ENCODE data around the gene SLC39A11. TPM values are rescaled to one million over a fixed set of nuclear protein-coding genes. Genes with fewer than 3 reads are reported as not detected.
"Not testable (repeated sequence)": the region's sequence is repeated elsewhere in the genome, so short reads cannot be mapped to it uniquely, and the experiment has no call there.

Gene SLC39A11
- total RNA-seq, 2 experiments from 2014 or later: 17.0 to 17.3 TPM

GRCh38 chr17:73064084-73064938 is 28.2 kb downstream of the SLC39A11 start:
- H3K4me3 Mint-ChIP-seq: no peak overlapping the region
- CTCF ChIA-PET: no interaction called here
- H3K36me3 Mint-ChIP-seq (ENCODE audit: low read depth): peaks cover 10% of the 10 kb centered on the region
- H3K27me3 Mint-ChIP-seq: no peaks in the 10 kb centered on the region
- no peak overlapping the region for H3K27ac Mint-ChIP-seq
- H3K9me3 Mint-ChIP-seq: no peaks in the 10 kb centered on the region
- H3K4me1 Mint-ChIP-seq: no peaks in the 10 kb centered on the region
- POLR2A ChIA-PET: no interaction called here
- DNase-seq: no peak

GRCh38 chr17:73062726-73063125 is 29.8 kb downstream of the SLC39A11 start:
- Mint-ChIP-seq H3K4me3 (no peak overlapping the region), H3K4me1 (no peaks in the 10 kb centered on the region), H3K27ac (no peak overlapping the region), H3K9me3 (no peaks in the 10 kb centered on the region), H3K27me3 (no peaks in the 10 kb centered on the region), H3K36me3 (ENCODE audit: low read depth) (peaks cover 7% of the 10 kb centered on the region)
- DNase-seq: no peak
- POLR2A ChIA-PET: no interaction called here
- CTCF ChIA-PET: no interaction called here

- POLR2A ChIA-PET: no interaction called here
- CTCF ChIA-PET: interaction anchor here (1.6 kb wide), 1 partner anchor 504 kb away, joined by 3 read pairs; no protein-coding TSS in a partner anchor
- Mint-ChIP-seq H3K4me1 (no peaks in the 10 kb centered on the region), H3K27me3 (no peaks in the 10 kb centered on the region), H3K9me3 (no peaks in the 10 kb centered on the region), H3K36me3 (ENCODE audit: low read depth) (no peaks in the 10 kb centered on the region), H3K27ac (no peak overlapping the region), H3K4me3 (no peak overlapping the region)
- DNase-seq: no peak
These were observed 31.3 kb downstream of the SLC39A11 start for GRCh38 chr17:73061161-73061560.

DNA sequence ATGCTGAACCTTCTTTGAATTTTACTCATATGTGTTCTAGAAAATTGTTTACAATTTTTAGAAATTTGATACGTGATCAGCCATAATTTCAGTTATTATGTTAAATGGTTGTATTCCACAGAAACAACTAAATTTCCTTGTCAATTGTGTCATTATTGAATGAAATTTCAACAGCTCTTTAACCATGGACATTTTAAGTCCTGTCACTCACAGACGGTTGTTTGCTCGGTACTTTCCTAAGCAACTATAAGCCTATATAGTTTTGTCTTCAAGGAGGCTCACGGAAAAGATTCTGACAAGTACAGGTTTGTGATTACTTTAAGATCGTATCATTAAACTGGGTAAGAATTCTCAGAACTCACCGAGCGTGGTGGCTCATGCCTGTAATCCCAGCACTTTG is 31.8 kb downstream of the SLC39A11 start:
- Mint-ChIP-seq H3K4me1 (no peaks in the 10 kb centered on the region), H3K36me3 (ENCODE audit: low read depth) (no peaks in the 10 kb centered on the region), H3K9me3 (no peaks in the 10 kb centered on the region), H3K4me3 (no peak overlapping the region), H3K27ac (no peak overlapping the region), H3K27me3 (no peaks in the 10 kb centered on the region)
- ChIA-PET CTCF (interaction anchor here (1.6 kb wide), 1 partner anchor 504 kb away, joined by 3 read pairs; no protein-coding TSS in a partner anchor), POLR2A (no interaction called here)
- no peak for DNase-seq

GRCh38 chr17:73059713-73060112 is 32.8 kb downstream of the SLC39A11 start:
- POLR2A ChIA-PET; H3K36me3 Mint-ChIP-seq (ENCODE audit: low read depth); H3K4me3 Mint-ChIP-seq; CTCF ChIA-PET; H3K9me3 Mint-ChIP-seq; H3K27me3 Mint-ChIP-seq; H3K4me1 Mint-ChIP-seq; DNase-seq; H3K27ac Mint-ChIP-seq: not testable (repeated sequence)

DNA sequence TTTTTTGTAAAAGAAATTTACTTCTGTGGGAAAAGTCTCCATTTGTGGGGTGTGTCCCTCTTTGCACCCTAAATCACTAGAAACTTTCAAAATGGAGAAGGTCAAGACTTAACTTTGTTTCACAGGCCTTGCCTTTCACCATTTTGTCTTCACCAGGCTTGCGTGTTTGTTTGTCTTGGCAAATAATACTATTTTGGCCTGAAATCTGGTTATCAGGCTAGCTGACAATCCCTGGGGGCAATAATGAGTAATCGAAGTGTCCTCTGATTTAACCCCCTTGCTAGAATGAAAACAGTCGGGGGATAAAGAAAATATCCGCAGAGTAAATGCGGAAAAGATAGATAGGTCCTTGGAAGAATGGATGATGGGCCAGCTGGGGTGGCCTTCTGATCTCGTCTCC is 34.5 kb downstream of the SLC39A11 start:
- POLR2A ChIA-PET: no interaction called here
- CTCF ChIA-PET: interaction anchor here (0.7 kb wide), 1 partner anchor 12 kb away, joined by 5 read pairs; no protein-coding TSS in a partner anchor
- Mint-ChIP-seq H3K27me3 (no peaks in the 10 kb centered on the region), H3K36me3 (ENCODE audit: low read depth) (no peaks in the 10 kb centered on the region), H3K4me3 (no peak overlapping the region), H3K4me1 (no peaks in the 10 kb centered on the region), H3K9me3 (no peaks in the 10 kb centered on the region), H3K27ac (no peak overlapping the region)
- DNase-seq: no peak

DNA sequence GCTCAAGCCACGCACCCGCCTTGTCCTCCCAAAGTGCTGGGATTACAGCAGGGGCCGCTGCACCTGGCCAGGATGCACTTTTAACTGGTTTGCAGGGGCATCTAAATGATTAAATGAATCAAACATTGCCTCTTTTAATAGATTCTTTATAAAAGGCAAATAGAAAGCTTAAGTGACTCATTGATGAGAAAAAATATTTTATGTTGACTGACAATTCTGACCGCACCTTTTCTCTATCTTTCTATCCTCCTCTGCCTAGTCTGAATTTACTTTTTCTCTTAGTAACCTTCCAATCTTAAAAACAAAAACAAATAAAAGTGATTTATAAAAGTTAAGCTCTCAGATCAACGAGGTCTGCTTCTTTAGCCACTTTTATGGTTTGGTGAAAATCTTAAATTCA is 35.3 kb downstream of the SLC39A11 start:
- Mint-ChIP-seq H3K4me1 (no peaks in the 10 kb centered on the region), H3K36me3 (ENCODE audit: low read depth) (no peaks in the 10 kb centered on the region), H3K9me3 (no peaks in the 10 kb centered on the region), H3K27ac (no peak overlapping the region), H3K4me3 (no peak overlapping the region), H3K27me3 (no peaks in the 10 kb centered on the region)
- no peak for DNase-seq
- ChIA-PET POLR2A (no interaction called here), CTCF (interaction anchor here (0.7 kb wide), 1 partner anchor 13 kb away, joined by 5 read pairs; no protein-coding TSS in a partner anchor)

DNA sequence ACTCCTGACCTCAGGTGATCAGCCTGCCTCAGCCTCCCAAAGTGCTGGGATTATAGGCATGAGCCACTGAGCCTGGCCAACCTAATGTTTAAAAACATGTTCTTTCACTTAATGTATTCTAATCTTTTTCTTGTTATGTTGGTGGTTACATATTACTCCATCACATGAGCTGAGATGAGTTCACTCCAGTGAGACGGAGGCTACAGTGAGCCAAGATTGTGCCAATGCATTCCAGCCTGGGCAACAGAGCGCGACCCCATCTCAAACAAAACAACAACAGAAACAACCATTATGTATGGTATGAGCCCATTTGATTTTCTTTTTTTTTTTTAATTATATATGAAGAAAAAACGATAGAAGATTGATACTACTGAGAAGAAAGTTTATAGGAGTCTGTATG is 39.6 kb downstream of the SLC39A11 start:
- DNase-seq: no peak
- Mint-ChIP-seq H3K9me3 (peaks cover 2% of the 10 kb centered on the region), H3K27ac (no peak overlapping the region), H3K27me3 (no peaks in the 10 kb centered on the region), H3K36me3 (ENCODE audit: low read depth) (peaks cover 4% of the 10 kb centered on the region), H3K4me3 (no peak overlapping the region), H3K4me1 (no peaks in the 10 kb centered on the region)
- ChIA-PET POLR2A (no interaction called here), CTCF (no interaction called here)

DNA sequence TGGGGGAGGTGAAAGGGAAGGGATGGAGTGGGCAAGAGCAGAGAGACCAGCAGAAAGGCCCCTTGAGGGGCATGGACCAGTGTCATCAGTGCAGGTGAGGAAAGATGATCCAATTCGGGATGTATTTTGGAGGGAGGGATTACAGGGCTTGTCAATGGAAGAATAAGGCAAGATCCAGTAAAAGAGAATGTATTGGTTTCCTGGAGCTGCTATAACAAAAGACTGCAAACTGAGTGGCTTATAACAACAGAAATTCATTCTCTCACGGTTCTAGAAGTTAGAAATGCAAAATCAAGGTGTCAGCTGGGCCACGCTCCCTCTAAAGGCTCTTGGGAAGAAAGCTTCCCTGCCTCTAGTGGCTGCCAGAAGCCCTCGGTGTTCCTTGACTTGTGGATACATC is 41.7 kb downstream of the SLC39A11 start:
- ChIA-PET POLR2A (no interaction called here), CTCF (no interaction called here)
- Mint-ChIP-seq H3K4me1 (no peaks in the 10 kb centered on the region), H3K27ac (no peak overlapping the region), H3K4me3 (no peak overlapping the region), H3K27me3 (no peaks in the 10 kb centered on the region), H3K36me3 (ENCODE audit: low read depth) (peaks cover 7% of the 10 kb centered on the region), H3K9me3 (peaks cover 3% of the 10 kb centered on the region)
- DNase-seq: no peak

DNA sequence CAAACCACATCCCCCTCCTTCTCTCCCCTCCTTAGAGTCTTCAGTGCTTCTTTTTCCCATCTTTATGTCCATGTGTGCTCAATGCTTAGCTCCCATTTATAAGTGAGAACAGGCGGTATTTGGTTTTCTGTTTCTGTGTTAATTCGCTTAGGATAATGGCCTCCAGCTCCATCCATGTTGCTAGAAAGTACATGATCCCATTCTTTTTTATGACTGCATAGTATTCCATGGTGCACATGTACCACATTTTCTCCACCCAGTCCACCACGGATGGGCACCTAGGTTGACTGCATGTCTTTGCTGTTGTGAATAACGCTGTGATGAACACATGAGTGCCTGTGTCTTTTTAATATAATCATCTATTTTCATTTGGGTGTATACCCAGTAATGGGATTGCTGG is 44.3 kb downstream of the SLC39A11 start:
- ChIA-PET POLR2A (no interaction called here), CTCF (no interaction called here)
- no peaks in the 10 kb centered on the region for H3K4me1 Mint-ChIP-seq
- H3K4me3 Mint-ChIP-seq: no peak overlapping the region
- no peaks in the 10 kb centered on the region for H3K27me3 Mint-ChIP-seq
- H3K9me3 Mint-ChIP-seq: peaks cover 3% of the 10 kb centered on the region
- H3K36me3 Mint-ChIP-seq (ENCODE audit: low read depth): peaks cover 8% of the 10 kb centered on the region
- no peak for DNase-seq
- no peak overlapping the region for H3K27ac Mint-ChIP-seq

DNA sequence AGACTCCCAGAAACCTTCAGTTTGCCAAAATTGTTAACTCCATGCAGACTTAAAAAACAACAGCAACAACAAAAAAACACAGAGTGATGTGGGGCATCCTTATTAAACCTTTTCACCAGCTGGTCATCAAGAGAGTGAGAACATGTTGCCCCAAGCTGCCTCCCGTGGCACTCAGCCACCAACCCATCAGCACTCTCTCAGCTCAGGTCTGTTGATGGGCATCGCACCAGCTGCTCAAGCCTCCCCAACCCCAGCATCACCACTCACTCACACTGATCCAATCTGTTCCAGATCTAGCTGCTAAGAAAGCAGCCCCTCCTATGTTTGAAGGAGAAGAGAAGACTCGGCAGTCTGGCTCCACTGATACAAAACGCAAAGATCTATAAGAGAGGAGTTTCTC is 46.8 kb downstream of the SLC39A11 start:
- Mint-ChIP-seq H3K4me1 (no peaks in the 10 kb centered on the region), H3K27ac (no peak overlapping the region), H3K4me3 (no peak overlapping the region), H3K27me3 (no peaks in the 10 kb centered on the region), H3K9me3 (peaks cover 3% of the 10 kb centered on the region), H3K36me3 (ENCODE audit: low read depth) (peaks cover 6% of the 10 kb centered on the region)
- CTCF ChIA-PET: interaction anchor here (0.6 kb wide), 1 partner anchor 69 kb away, joined by 4 read pairs; no protein-coding TSS in a partner anchor
- POLR2A ChIA-PET: no interaction called here
- DNase-seq: no peak

- ChIA-PET CTCF (interaction anchor here (0.7 kb wide), 1 partner anchor 378 kb away, joined by 4 read pairs; no protein-coding TSS in a partner anchor), POLR2A (no interaction called here)
- H3K27me3 Mint-ChIP-seq: no peaks in the 10 kb centered on the region
- H3K4me3 Mint-ChIP-seq: no peak overlapping the region
- H3K4me1 Mint-ChIP-seq: no peaks in the 10 kb centered on the region
- no peak for DNase-seq
- peaks cover 3% of the 10 kb centered on the region for H3K9me3 Mint-ChIP-seq
- peaks cover 4% of the 10 kb centered on the region for H3K36me3 Mint-ChIP-seq (ENCODE audit: low read depth)
- H3K27ac Mint-ChIP-seq: no peak overlapping the region
These were observed 48.6 kb downstream of the SLC39A11 start for GRCh38 chr17:73043686-73044581.

DNA sequence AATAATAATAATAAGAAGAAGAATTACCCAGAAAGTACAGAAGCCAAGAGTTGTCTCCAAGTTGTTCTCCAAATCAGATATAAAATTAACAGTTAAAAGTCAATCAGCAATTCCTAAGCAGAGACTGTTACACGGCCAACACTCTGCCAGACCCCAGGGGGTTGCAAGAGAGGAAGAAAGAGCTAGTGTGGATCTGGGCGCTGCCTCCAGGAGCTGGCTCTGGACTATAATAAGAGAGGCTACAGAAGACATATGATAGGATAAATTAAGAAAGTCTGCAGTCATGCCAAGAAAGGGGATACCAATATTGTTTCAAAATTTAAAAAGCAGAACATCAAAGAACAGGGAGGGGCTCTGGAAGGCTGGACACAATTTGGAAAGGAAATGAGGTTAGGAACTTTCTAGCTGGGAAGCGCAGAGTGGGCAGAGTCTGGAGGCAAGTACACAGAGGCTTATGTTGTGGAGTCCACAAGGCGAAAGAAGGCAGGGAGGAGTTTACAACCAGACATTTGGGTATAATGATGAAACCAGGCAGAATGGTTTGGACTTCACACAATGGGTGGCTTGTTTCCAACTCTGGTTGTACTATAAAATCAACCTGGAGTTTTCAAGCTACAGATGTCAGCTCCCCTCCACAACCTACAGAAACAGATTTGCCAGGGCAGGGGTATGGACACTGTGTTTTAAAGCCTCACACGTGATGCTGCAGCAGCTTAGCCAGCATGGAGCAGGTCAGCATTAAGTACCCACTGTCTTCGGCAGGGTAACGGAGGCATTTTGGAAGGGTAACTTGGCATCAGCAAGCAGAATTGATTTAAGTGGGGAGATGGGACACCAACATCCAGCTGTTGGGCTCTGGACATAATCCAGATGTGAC is 49.4 kb downstream of the SLC39A11 start:
- no peaks in the 10 kb centered on the region for H3K4me1 Mint-ChIP-seq

More for the DNA sequence above, 49.4 kb downstream of the SLC39A11 start:
- Mint-ChIP-seq H3K27ac (no peak overlapping the region), H3K27me3 (no peaks in the 10 kb centered on the region), H3K4me3 (no peak overlapping the region), H3K9me3 (peaks cover 2% of the 10 kb centered on the region), H3K36me3 (ENCODE audit: low read depth) (peaks cover 4% of the 10 kb centered on the region)
- ChIA-PET POLR2A (no interaction called here), CTCF (no interaction called here)
- no peak for DNase-seq

Measured in activated CD4-positive, alpha-beta memory T cell treated with anti-CD3 and anti-CD28 coated beads, Interleukin-2, amount 10 ng/mL, durations not matched to agents 7 days and 5 days (primary cell).